Measurements from ENCODE around the gene MAPK4. TPM values are rescaled to one million over a fixed set of nuclear protein-coding genes. Genes with fewer than 3 reads are reported as not detected.

MAPK4 gene
- total and polyA plus RNA-seq, 2 of the 4 experiments (the other 2 are of a cell fraction), result not detected

GRCh38 chr18:50745945-50746344 is 186.1 kb downstream of the MAPK4 start:
- BruUV-seq (replicated peaks), result no TSS peak
- dilution Hi-C loops (cut with HindIII; ENCODE audit: low sequenced_read_pairs, unreplicated experiment) (no loop called here), intact Hi-C loops (cut with micrococcal nuclease) (no loop called here), in situ Hi-C loops (cut with MboI; ENCODE audit: low sequenced_read_pairs) (no loop called here)
- Histone ChIP-seq H4K8ac (ENCODE audit: low read depth in 2 of 2, low read length in 2 of 2) (no peak overlapping the region), H3K4ac (ENCODE audit: low read depth, low read length) (no peak overlapping the region), H4K20me1 (ENCODE audit: insufficient read depth, low read length) (no peaks in the 10 kb centered on the region), H3K36me3 (ENCODE audit: control insufficient read depth, insufficient read depth, low read length) (no peaks in the 10 kb centered on the region), H3K9me3 (ENCODE audit: control insufficient read depth, insufficient read depth, low read length) (no peaks in the 10 kb centered on the region), H3K27me3 (ENCODE audit: control insufficient read depth, insufficient read depth, low read length) (no peaks in the 10 kb centered on the region), H2BK5ac (ENCODE audit: low read depth, low read length, poor library complexity, severe bottlenecking) (no peak overlapping the region), H3K79me1 (ENCODE audit: low read depth in 1 of 2, low read length in 2 of 2) (no peaks in the 10 kb centered on the region), H2AFZ (replicated peaks; ENCODE audit: low read length, poor library complexity) (no peak overlapping the region), H4K5ac (ENCODE audit: low read depth, low read length) (no peak overlapping the region), H4K91ac (ENCODE audit: insufficient read depth, low read depth, low read length) (no peak overlapping the region), H3K56ac (ENCODE audit: extremely low read depth, insufficient read depth, low read length) (no peak overlapping the region), H3K4me3 (ENCODE audit: insufficient read depth, low read depth, low read length) (no peak overlapping the region), H3K9ac (ENCODE audit: low read depth, low read length) (no peak overlapping the region), H2AK5ac (ENCODE audit: low read depth, low read length) (no peak overlapping the region), H3K9me1 (ENCODE audit: insufficient read depth, low read length) (no peaks in the 10 kb centered on the region), H3K23ac (ENCODE audit: low read depth, low read length) (no peak overlapping the region), H3K14ac (replicated peaks; ENCODE audit: low read depth, low read length) (no peak overlapping the region), H2BK120ac (ENCODE audit: low read depth, low read length) (no peak overlapping the region), H2BK20ac (ENCODE audit: low read depth, low read length) (no peak overlapping the region), H3K18ac (ENCODE audit: low read depth, low read length) (no peak overlapping the region), H2AK9ac (replicated peaks; ENCODE audit: low read depth, low read length, poor library complexity) (no peak overlapping the region), H3K27ac (ENCODE audit: insufficient read depth, low read length) (no peak overlapping the region), H3K4me1 (ENCODE audit: control insufficient read depth, insufficient read depth, low read length) (no peaks in the 10 kb centered on the region), H2BK15ac (ENCODE audit: low read depth, low read length) (no peak overlapping the region), H3K4me2 (ENCODE audit: low read depth, low read length) (no peak overlapping the region)
- ATAC-seq (ENCODE audit: low read depth) (no peak), DNase-seq (no peak)
- TF ChIP-seq CHD1 (IDR thresholded peaks at IDR 0.05; ENCODE audit: low read depth, low read length), result no peak
- TF ChIP-seq CTCF (conservative IDR thresholded peaks at IDR 0.05; ENCODE audit: low read depth, low read length), result no peak
- TF ChIP-seq NFE2L2 (IDR thresholded peaks at IDR 0.05; ENCODE audit: low read depth, low read length), result no peak
- TF ChIP-seq ELK1 (IDR thresholded peaks at IDR 0.05; ENCODE audit: borderline replicate concordance, low read depth, low read length), result no peak
- no peak for TF ChIP-seq POLR2A (IDR thresholded peaks at IDR 0.05; ENCODE audit: low read depth, low read length)
- no peak for TF ChIP-seq RAD21 (IDR thresholded peaks at IDR 0.05; ENCODE audit: low read length)
- no peak for TF ChIP-seq RCOR1 (IDR thresholded peaks at IDR 0.05; ENCODE audit: insufficient replicate concordance, low read length)
- TF ChIP-seq BHLHE40 (IDR thresholded peaks at IDR 0.05; ENCODE audit: low read depth, low read length), result no peak
- no peak for TF ChIP-seq USF2 (IDR thresholded peaks at IDR 0.05; ENCODE audit: low read depth, low read length)
- no peak for TF ChIP-seq MAFK (IDR thresholded peaks at IDR 0.05; ENCODE audit: low read depth, low read length)
- TF ChIP-seq MAZ (IDR thresholded peaks at IDR 0.05; ENCODE audit: borderline replicate concordance, low read depth, low read length), result no peak
- WGBS, 2 experiments (ENCODE audit: extremely low coverage in 2 of 2, insufficient read length in 1 of 2), result 18% methylated on average over 3 of the region's 5 CpGs; no CpG with 5 or more reads in 1 of the 2 experiments
- CTCF ChIA-PET, result no interaction called here
- POLR2A ChIA-PET (ENCODE audit: unreplicated experiment), result no interaction called here
